ENCODE results near the gene LINGO1.

- TF ChIP-seq CTCF (IDR thresholded peaks at IDR 0.05) (no peak), POLR2A (IDR thresholded peaks at IDR 0.05) (no peak)
Measured at GRCh38 chr15:77591968-77592613, 40.6 kb downstream of the LINGO1 start.
